Heart left ventricle (tissue), 16 donors: ENCODE measurements around the gene CELSR1. TPM values are rescaled to one million over a fixed set of nuclear protein-coding genes. Genes with fewer than 3 reads are reported as not detected.

ENCODE experiments used
- ATAC-seq, 4 donors: fragments of 200-7000 bp; cut with Tn5 transposase; one replicate each; pipeline ENCODE4 v1.9.1; 2020 to 2022; ENCODE audit warnings: moderate library complexity in 4 of 4, mild to moderate bottlenecking in 3 of 4, moderate number of reproducible peaks in 1 of 4
- DNase-seq, 5 donors: peaks; one replicate each; pipeline ENCODE4 v3.0.0-alpha.2; 2020
- H3K27ac ChIP-seq, 12 donors: fragments of 200-600 bp; sonication (generic) in 4 of 12; one replicate each; pipeline versions ENCODE4 v1.5.0 to v1.8.0; 2016 to 2022; ENCODE audit warnings: mild to moderate bottlenecking in 2 of 12
- H3K27me3 ChIP-seq, 9 donors: fragments of 200-600 bp; sonication (generic) in 2 of 9; one replicate each; pipeline versions ENCODE4 v1.5.1 to v1.8.0; 2016 to 2022; ENCODE audit warnings: mild to moderate bottlenecking in 3 of 9
- H3K36me3 ChIP-seq, 9 donors: fragments of 200-600 bp; sonication (generic) in 2 of 9; one replicate each; pipeline versions ENCODE4 v1.5.0 to v1.8.0; 2018 to 2022; ENCODE audit warnings: mild to moderate bottlenecking in 2 of 9
- H3K4me1 ChIP-seq, 12 donors: fragments of 200-600 bp; sonication (generic) in 4 of 12; one replicate each; pipeline versions ENCODE4 v1.5.0 to v1.8.0; 2016 to 2022; ENCODE audit warnings: mild to moderate bottlenecking in 3 of 12
- H3K4me3 ChIP-seq, 12 donors: fragments of 200-600 bp; sonication (generic) in 4 of 12; one replicate each; pipeline versions ENCODE4 v1.5.0 to v1.8.0; 2017 to 2022; ENCODE audit warnings: mild to moderate bottlenecking in 9 of 12, moderate library complexity in 4 of 12
- H3K9me3 ChIP-seq, 12 donors: fragments of 200-600 bp; sonication (generic) in 4 of 12; one replicate each; pipeline versions ENCODE4 v1.5.0 to v1.8.0; 2016 to 2022; ENCODE audit warnings: mild to moderate bottlenecking in 1 of 12
- POLR2A ChIP-seq, 2 donors: fragments of 450-650 bp; IDR thresholded peaks; one replicate each; pipeline ENCODE4 v1.6.1; 2017; ENCODE audit warnings: antibody characterized with exemption in 2 of 2, mild to moderate bottlenecking in 2 of 2, moderate library complexity in 2 of 2
- WGBS, 4 donors: extraction: QIAGEN DNeasy Blood & Tissue Kit in 2 of 4; methylation state at CpG; one replicate each; pipeline versions ENCODE4 v1.1.5 to v1.1.7; 2013 to 2018; 5-methylcytosine and 5-hydroxymethylcytosine counted together
- intact Hi-C, 10 donors: fragments of 100-400 bp; cut with DNase I; formaldehyde crosslinking; loops; one replicate each; pipeline versions ENCODE4 v1.11.1 to v1.14.2; 2022
- polyA plus RNA-seq, 2 donors: library from polyadenylated mRNA; stranded (reverse); fragments of 200-250 nt; gene quantifications; one replicate each; pipeline ENCODE4 v1.2.3, GENCODE V29; 2013
- total RNA-seq, 9 donors: library from RNA; depleted of rRNA in 2 of 9; stranded (reverse); fragments of >200 nt in 2 of 9; fragmentation: NEBNext Ultra II Directional in 3 of 9; extraction: Animal tissue kit (Norgen Biotek cat#: 25700) in 3 of 9; gene quantifications; one replicate each; pipeline versions ENCODE4 v1.1.0 to v1.2.4, GENCODE V29; 2016 to 2023
- TF ChIP-seq, protein P1 (sequence below), 12 donors: fragments of 200-600 bp; sonication (generic) in 4 of 12; IDR thresholded peaks; one replicate each; pipeline versions ENCODE4 v1.5.0 to v1.8.0; 2018 to 2022; ENCODE audit warnings: antibody characterized with exemption in 12 of 12, mild to moderate bottlenecking in 5 of 12
- donor health status: ischemic (EF 13 %, LVEDD 7.1; RV severe dilation, severe dysfunction).
- donor health status: healthy with polysubstance abuse.
- donor health status: DM: no; HTN: yes; CAD: no.
- donor health status: DM: no; HTN: no; CAD: no.
- donor health status: ischemic (EF 25% LVEDD 6.9; RV normal size, moderate dysfunction).
- donor health status: ischemic (EF 25% LVEDD 5.7; RV mildly dilated, moderate dysfunction).
- donor health status: healthy.
- donor health status: DM: yes; HTN: yes; CAD: no.
- donor health status: ischemic (EF 35%, LVEDD 5.7; RV mildly dilated, moderate dysfunction).
- donor health status: nonischemic (EF 11% LVEDD 7.7; RV severe dilation, severe dysfunction).
- donor health status: DM: yes; HTN: yes; CAD: no.
- donor health status: PGD.
- donor health status: ischemic (EF 29% LVEDD 5.4; RV normal size, mild dysfunction).
- donor health status: nonischemic (EF 23%, LVEDD 6.1; RV moderate dilation, normal function).

Gene CELSR1
- total and polyA plus RNA-seq, 11 donors, result 5.9 to 15.8 (median 11.9) TPM

DNA sequence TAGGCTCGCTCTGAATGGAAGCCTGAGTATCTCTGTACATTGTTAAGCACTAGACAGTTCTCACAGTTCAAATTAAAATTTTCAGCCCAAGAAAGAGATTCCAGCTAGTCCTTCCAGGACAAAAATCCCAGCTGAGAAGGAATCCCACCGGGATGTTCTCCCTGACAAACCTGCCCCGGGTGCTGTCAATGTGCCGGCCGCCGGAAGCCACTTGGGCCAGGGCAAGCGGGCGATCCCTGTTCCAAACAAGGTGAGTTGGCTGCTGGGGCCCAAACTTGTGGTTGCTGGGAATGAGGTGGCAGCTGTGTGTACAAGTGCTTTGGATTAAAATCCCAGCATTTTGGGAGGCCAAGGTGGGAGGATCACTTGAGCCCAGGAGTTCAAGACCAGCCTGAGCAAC, 225.4 kb downstream of the CELSR1 start:
- peaks cover 0 to 13% (median 0%) of the 10 kb centered on the region in 12 donors for H3K4me1 ChIP-seq
- ATAC-seq (no peak), DNase-seq (peak in 1 of 5 donors; percentile 21)
- H3K27me3 ChIP-seq, result no peaks in the 10 kb centered on the region
- TF ChIP-seq, protein P1, sequence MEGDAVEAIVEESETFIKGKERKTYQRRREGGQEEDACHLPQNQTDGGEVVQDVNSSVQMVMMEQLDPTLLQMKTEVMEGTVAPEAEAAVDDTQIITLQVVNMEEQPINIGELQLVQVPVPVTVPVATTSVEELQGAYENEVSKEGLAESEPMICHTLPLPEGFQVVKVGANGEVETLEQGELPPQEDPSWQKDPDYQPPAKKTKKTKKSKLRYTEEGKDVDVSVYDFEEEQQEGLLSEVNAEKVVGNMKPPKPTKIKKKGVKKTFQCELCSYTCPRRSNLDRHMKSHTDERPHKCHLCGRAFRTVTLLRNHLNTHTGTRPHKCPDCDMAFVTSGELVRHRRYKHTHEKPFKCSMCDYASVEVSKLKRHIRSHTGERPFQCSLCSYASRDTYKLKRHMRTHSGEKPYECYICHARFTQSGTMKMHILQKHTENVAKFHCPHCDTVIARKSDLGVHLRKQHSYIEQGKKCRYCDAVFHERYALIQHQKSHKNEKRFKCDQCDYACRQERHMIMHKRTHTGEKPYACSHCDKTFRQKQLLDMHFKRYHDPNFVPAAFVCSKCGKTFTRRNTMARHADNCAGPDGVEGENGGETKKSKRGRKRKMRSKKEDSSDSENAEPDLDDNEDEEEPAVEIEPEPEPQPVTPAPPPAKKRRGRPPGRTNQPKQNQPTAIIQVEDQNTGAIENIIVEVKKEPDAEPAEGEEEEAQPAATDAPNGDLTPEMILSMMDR (IDR thresholded peaks at IDR 0.05), result no peak
- TF ChIP-seq POLR2A (IDR thresholded peaks at IDR 0.05), result no peak
- H3K9me3 ChIP-seq, result no peaks in the 10 kb centered on the region
- no peak overlapping the region for H3K27ac ChIP-seq
- H3K36me3 ChIP-seq, result peaks cover 0 to 4% (median 0%) of the 10 kb centered on the region in 9 donors
- intact Hi-C loops, result loop anchor here in 8 of 10 donors (5.0 to 10.0 kb wide), 4 partner anchors 310 to 320 kb away; no protein-coding TSS in a partner anchor
- WGBS, 4 donors, result 97 to 99% (median 98%) methylated on average over 8 of the region's 8 CpGs
- H3K4me3 ChIP-seq, result no peak overlapping the region

Other genes with a start within 250 kb of the CELSR1 start
- gene GTSE1, start 240.8 kb downstream of the CELSR1 start, total RNA-seq, result 1 to 10 TPM in 2 of 9 donors, under 1 TPM in 6, not detected in 1; 0.21 to 6.9 (median 0.64) TPM
- under 1 TPM; 0.19 to 0.62 TPM for gene GTSE1, start 240.8 kb downstream of the CELSR1 start, polyA plus RNA-seq
- gene TRMU, start 201.9 kb downstream of the CELSR1 start, total RNA-seq, result 10 to 100 TPM; 24.3 to 43.7 (median 32.5) TPM
- gene TRMU, start 201.9 kb downstream of the CELSR1 start, polyA plus RNA-seq, result 10 to 100 TPM; 47.8 to 48.7 TPM
- 100 to 1,000 TPM in 2 of 9 donors, 10 to 100 TPM in 7; 31.2 to 122 (median 72.5) TPM for gene GRAMD4, start 82.8 kb upstream of the CELSR1 start, total RNA-seq
- gene GRAMD4, start 82.8 kb upstream of the CELSR1 start, polyA plus RNA-seq, result 10 to 100 TPM; 22.4 to 53.2 TPM
- gene CERK, start 200.6 kb upstream of the CELSR1 start, total RNA-seq, result 100 to 1,000 TPM in 1 of 9 donors, 10 to 100 TPM in 8; 52.6 to 125 (median 72.3) TPM
- 100 to 1,000 TPM in 1 of 2 donors, 10 to 100 TPM in 1; 17.8 to 114 TPM for gene CERK, start 200.6 kb upstream of the CELSR1 start, polyA plus RNA-seq
- 10 to 100 TPM; 14.0 to 30.7 (median 18.6) TPM for gene TBC1D22A, start 225.0 kb upstream of the CELSR1 start, total RNA-seq
- gene TBC1D22A, start 225.0 kb upstream of the CELSR1 start, polyA plus RNA-seq, result 10 to 100 TPM in 1 of 2 donors, 1 to 10 TPM in 1; 9.4 to 18.9 TPM